Type B pancreatic cell (in vitro differentiated cells): ENCODE data around the gene FZD1. TPM values are rescaled to one million over a fixed set of nuclear protein-coding genes. Genes with fewer than 3 reads are reported as not detected.
A peak's percentile ranks its signal among the peaks of the same experiment; 100 is the strongest.

Experiments used
- DNase-seq: peaks from one replicate; pipeline ENCODE4 v3.0.0; 2021; ENCODE audit warnings: mixed read lengths; ENCODE audit not compliant: unreplicated experiment; ENCODE audit errors: extremely low spot score
- H3K27ac Mint-ChIP-seq: 2 replicates; pipeline ENCODE4 v1.8.0; 2021; ENCODE audit warnings: mild to moderate bottlenecking, mixed read lengths
- H3K27me3 Mint-ChIP-seq: 2 replicates; pipeline ENCODE4 v1.8.0; 2021; ENCODE audit warnings: mixed read lengths
- H3K36me3 Mint-ChIP-seq: 2 replicates; pipeline ENCODE4 v1.8.0; 2021; ENCODE audit warnings: mixed read lengths
- H3K4me1 Mint-ChIP-seq: one replicate; pipeline ENCODE4 v1.8.0; 2021; ENCODE audit warnings: mixed read lengths; ENCODE audit not compliant: unreplicated experiment
- H3K4me3 Mint-ChIP-seq: 2 replicates; pipeline ENCODE4 v1.8.0; 2021; ENCODE audit warnings: mild to moderate bottlenecking, mixed read lengths
- H3K9me3 Mint-ChIP-seq: 2 replicates; pipeline ENCODE4 v1.8.0; 2021; ENCODE audit warnings: mixed read lengths
- CTCF ChIP-seq: fragments of 200-600 bp; sonication (generic); conservative IDR thresholded peaks from 2 replicates; pipeline ENCODE4 v1.5.0; 2021; ENCODE audit warnings: antibody characterized with exemption, mild to moderate bottlenecking
- total RNA-seq: library from RNA; stranded (reverse); gene quantifications from 2 replicates; pipeline ENCODE4 v1.2.1, GENCODE V29; 2021; ENCODE audit warnings: low replicate concordance

The FZD1 gene
- total RNA-seq, 1 donor from 2014 or later = 23.8 TPM

- H3K4me1 Mint-ChIP-seq = peaks cover 23% of the 10 kb centered on the region
- no peak for DNase-seq
- peaks cover 36% of the 10 kb centered on the region for H3K27me3 Mint-ChIP-seq
- H3K9me3 Mint-ChIP-seq = no peaks in the 10 kb centered on the region
- peak overlapping the region; percentile 97 for H3K4me3 Mint-ChIP-seq
- H3K36me3 Mint-ChIP-seq = peaks cover 18% of the 10 kb centered on the region
- TF ChIP-seq CTCF = no peak
- H3K27ac Mint-ChIP-seq = no peak overlapping the region
Observed at GRCh38 chr7:91265693-91266066, 1.4 kb downstream of the FZD1 start.

- H3K27ac Mint-ChIP-seq = peak overlapping the region; percentile 76
- H3K36me3 Mint-ChIP-seq = peaks cover 18% of the 10 kb centered on the region
- H3K27me3 Mint-ChIP-seq = peaks cover 33% of the 10 kb centered on the region
- TF ChIP-seq CTCF = peak; percentile 19
- H3K4me1 Mint-ChIP-seq = peaks cover 23% of the 10 kb centered on the region
- peak overlapping the region; percentile 97 for H3K4me3 Mint-ChIP-seq
- no peak for DNase-seq
- H3K9me3 Mint-ChIP-seq = no peaks in the 10 kb centered on the region
Observed at GRCh38 chr7:91266067-91266688, 1.9 kb downstream of the FZD1 start.

- TF ChIP-seq CTCF = peak; percentile 1
- H3K4me1 Mint-ChIP-seq = peaks cover 23% of the 10 kb centered on the region
- H3K27me3 Mint-ChIP-seq = peaks cover 32% of the 10 kb centered on the region
- H3K36me3 Mint-ChIP-seq = peaks cover 18% of the 10 kb centered on the region
- H3K27ac Mint-ChIP-seq = peak overlapping the region; percentile 76
- no peak for DNase-seq
- H3K9me3 Mint-ChIP-seq = no peaks in the 10 kb centered on the region
- peak overlapping the region; percentile 97 for H3K4me3 Mint-ChIP-seq
Observed at GRCh38 chr7:91266689-91267090, 2.5 kb downstream of the FZD1 start.

GRCh38 chr7:91267171-91267955 is 3.1 kb downstream of the FZD1 start:
- DNase-seq = no peak
- Mint-ChIP-seq H3K4me3 (peak overlapping the region; percentile 97), H3K4me1 (peaks cover 23% of the 10 kb centered on the region), H3K27me3 (peaks cover 27% of the 10 kb centered on the region), H3K9me3 (no peaks in the 10 kb centered on the region), H3K27ac (peak overlapping the region; percentile 76), H3K36me3 (peaks cover 18% of the 10 kb centered on the region)
- no peak for TF ChIP-seq CTCF

- Mint-ChIP-seq H3K4me1 (peaks cover 18% of the 10 kb centered on the region), H3K4me3 (no peak overlapping the region), H3K9me3 (no peaks in the 10 kb centered on the region), H3K27me3 (peaks cover 16% of the 10 kb centered on the region), H3K36me3 (peaks cover 18% of the 10 kb centered on the region), H3K27ac (no peak overlapping the region)
- no peak for TF ChIP-seq CTCF
- no peak for DNase-seq
Observed at GRCh38 chr7:91270372-91270771, 6.1 kb downstream of the FZD1 start.
